ENCODE measurements around the gene TRIM13. TPM values are rescaled to one million over a fixed set of nuclear protein-coding genes. Genes with fewer than 3 reads are reported as not detected.
A peak's percentile ranks its signal among the peaks of the same experiment; 100 is the strongest.

Gene TRIM13
- total RNA-seq, 2 donors from 2014 or later: 4.6 to 11.2 TPM

- intact Hi-C loops (cut with DNase I): no loop called here
- 82 to 90% methylated on average over 1 to 2 of the region's 2 CpGs for WGBS, 2 donors
- no peak overlapping the region for H3K4me3 ChIP-seq
- no peaks in the 10 kb centered on the region for H3K4me1 ChIP-seq
- no peak overlapping the region for H3K27ac ChIP-seq
- H3K27me3 ChIP-seq: no peaks in the 10 kb centered on the region
- H3K9me3 ChIP-seq: no peaks in the 10 kb centered on the region
- DNase-seq: no peak
- TF ChIP-seq POLR2A (IDR thresholded peaks at IDR 0.05) (no peak), CTCF (IDR thresholded peaks at IDR 0.05) (no peak)
- H3K36me3 ChIP-seq (replicated peaks in 1 of 2; ENCODE audit: insufficient read depth in 1 of 2, low read depth in 2 of 2): no peaks in the 10 kb centered on the region
- no peak for ATAC-seq
Observed at GRCh38 chr13:49954674-49955455, 42.0 kb upstream of the TRIM13 start.

GRCh38 chr13:49956131-49956530 is 40.7 kb upstream of the TRIM13 start:
- intact Hi-C loops (cut with DNase I): no loop called here
- no peak overlapping the region for H3K27ac ChIP-seq
- no peak for DNase-seq
- no peaks in the 10 kb centered on the region for H3K36me3 ChIP-seq (replicated peaks in 1 of 2; ENCODE audit: insufficient read depth in 1 of 2, low read depth in 2 of 2)
- H3K4me1 ChIP-seq: no peaks in the 10 kb centered on the region
- no peak overlapping the region for H3K4me3 ChIP-seq
- H3K27me3 ChIP-seq: no peaks in the 10 kb centered on the region
- TF ChIP-seq POLR2A (IDR thresholded peaks at IDR 0.05): no peak
- no peak for TF ChIP-seq CTCF (IDR thresholded peaks at IDR 0.05)
- 73 to 97% methylated on average over 3 of the region's 3 CpGs for WGBS, 2 donors
- no peak for ATAC-seq
- H3K9me3 ChIP-seq: no peaks in the 10 kb centered on the region

- Histone ChIP-seq H3K27ac (no peak overlapping the region), H3K4me3 (no peak overlapping the region), H3K36me3 (replicated peaks in 1 of 2; ENCODE audit: insufficient read depth in 1 of 2, low read depth in 2 of 2) (no peaks in the 10 kb centered on the region), H3K4me1 (no peaks in the 10 kb centered on the region), H3K9me3 (peaks cover 0 to 5% (median 0%) of the 10 kb centered on the region in 3 donors), H3K27me3 (no peaks in the 10 kb centered on the region)
- ATAC-seq (no peak), DNase-seq (no peak)
- TF ChIP-seq POLR2A (IDR thresholded peaks at IDR 0.05): no peak
- TF ChIP-seq CTCF (IDR thresholded peaks at IDR 0.05): no peak
- intact Hi-C loops (cut with DNase I): no loop called here
- 78 to 79% methylated on average over 3 of the region's 3 CpGs for WGBS, 2 donors
Observed at GRCh38 chr13:49958321-49958720, 38.5 kb upstream of the TRIM13 start.

GRCh38 chr13:49967456-49967855 is 29.4 kb upstream of the TRIM13 start:
- Histone ChIP-seq H3K36me3 (replicated peaks in 1 of 2; ENCODE audit: insufficient read depth in 1 of 2, low read depth in 2 of 2) (no peaks in the 10 kb centered on the region), H3K9me3 (peaks cover 0 to 5% (median 0%) of the 10 kb centered on the region in 3 donors), H3K4me1 (peaks cover 4% of the 10 kb centered on the region), H3K27me3 (no peaks in the 10 kb centered on the region), H3K4me3 (no peak overlapping the region), H3K27ac (no peak overlapping the region)
- TF ChIP-seq POLR2A (IDR thresholded peaks at IDR 0.05) (no peak), CTCF (IDR thresholded peaks at IDR 0.05) (no peak)
- no peak for ATAC-seq
- intact Hi-C loops (cut with DNase I): no loop called here
- DNase-seq: no peak
- WGBS, 2 donors: 90 to 92% methylated on average over 4 of the region's 4 CpGs

- Histone ChIP-seq H3K9me3 (no peaks in the 10 kb centered on the region), H3K36me3 (replicated peaks in 1 of 2; ENCODE audit: insufficient read depth in 1 of 2, low read depth in 2 of 2) (no peaks in the 10 kb centered on the region), H3K4me1 (peaks cover 17% of the 10 kb centered on the region), H3K27me3 (no peaks in the 10 kb centered on the region), H3K4me3 (no peak overlapping the region), H3K27ac (peak overlapping the region in 2 of 4 donors; percentile 39 to 49)
- peak; percentile 39 for ATAC-seq
- TF ChIP-seq POLR2A (IDR thresholded peaks at IDR 0.05): no peak
- TF ChIP-seq CTCF (IDR thresholded peaks at IDR 0.05): no peak
- WGBS, 2 donors: 43 to 54% methylated on average over 4 of the region's 4 CpGs
- DNase-seq: peak in 1 of 4 donors; percentile 12
- intact Hi-C loops (cut with DNase I): no loop called here
Observed at GRCh38 chr13:49972709-49973108, 24.1 kb upstream of the TRIM13 start.
